ENCODE measurements around the gene ANKRD13D.

The ANKRD13D gene

DNA sequence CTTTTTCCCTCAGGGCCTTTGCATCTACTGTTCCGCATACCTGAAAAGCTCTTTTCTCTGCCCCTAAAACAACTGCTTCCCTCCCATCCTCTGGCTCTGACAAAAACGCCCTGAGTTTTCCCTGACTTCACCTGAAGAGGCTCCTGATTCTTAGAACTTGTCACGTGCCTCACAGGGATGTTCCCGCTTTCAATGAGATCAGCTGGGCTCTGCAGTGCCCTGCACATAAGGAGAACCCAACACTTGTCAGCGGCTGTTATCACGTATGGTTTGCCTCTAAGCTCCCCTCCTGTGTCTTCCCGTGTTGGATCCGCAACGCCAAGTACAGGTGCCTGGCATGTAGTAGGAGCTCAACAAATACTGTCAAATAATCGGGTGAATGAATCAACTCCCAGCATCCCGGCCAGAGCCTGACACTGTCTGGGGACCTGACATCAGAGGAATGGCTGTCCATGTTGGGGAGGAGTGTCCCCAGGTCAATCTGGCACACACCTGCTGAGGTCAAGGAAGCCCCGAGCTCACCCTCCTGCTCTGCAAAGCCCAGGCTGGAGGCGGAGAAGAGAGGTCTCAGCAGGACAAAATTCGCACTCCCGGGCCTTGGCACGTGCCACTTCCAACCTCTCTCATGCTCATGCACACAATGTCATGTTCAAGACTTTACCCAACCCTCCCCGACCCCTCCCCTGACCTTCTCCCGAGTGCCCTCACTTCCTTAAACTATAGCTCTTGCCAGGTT is 27.0 kb upstream of the ANKRD13D start:
- no peak for DNase-seq (ENCODE audit: low read depth in 3 of 3)

- peak in 1 of 3 experiments; percentile 70 for DNase-seq (ENCODE audit: low read depth in 3 of 3)
Measured at GRCh38 chr11:67262731-67263675, 26.1 kb upstream of the ANKRD13D start.

DNA sequence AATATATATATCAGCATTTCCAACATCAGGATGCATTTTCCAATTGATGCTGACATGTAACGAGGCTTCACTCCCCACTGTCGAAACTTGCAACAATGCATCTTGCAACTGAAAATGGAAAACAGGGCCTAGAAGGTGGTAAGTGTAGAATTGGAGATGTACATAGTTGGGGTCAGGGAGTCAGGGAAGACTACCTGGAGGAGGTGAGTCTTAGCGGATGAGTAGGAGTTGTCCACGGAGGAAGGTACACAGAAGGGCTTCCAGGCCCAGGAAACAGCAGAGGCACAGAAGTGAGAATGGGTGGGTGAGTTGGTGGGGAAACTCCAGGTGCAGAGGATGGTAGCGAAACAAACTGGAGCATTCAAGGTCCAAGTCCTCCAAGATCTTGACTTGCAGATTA is 24.8 kb upstream of the ANKRD13D start:
- DNase-seq (ENCODE audit: low read depth in 3 of 3) = no peak

- no peak for DNase-seq (ENCODE audit: low read depth in 3 of 3)
Measured at GRCh38 chr11:67264877-67265632, 24.0 kb upstream of the ANKRD13D start.

GRCh38 chr11:67265633-67266448 is 23.3 kb upstream of the ANKRD13D start:
- peak in 2 of 3 experiments; percentile 64 to 74 for DNase-seq (ENCODE audit: low read depth in 3 of 3)

GRCh38 chr11:67266449-67267187 is 22.5 kb upstream of the ANKRD13D start, which contains the start of gene GRK2:
TSS of gene GRK2 (plus strand) at chr11:67266473. CDS start at chr11:67266700, 227 bp downstream.
- DNase-seq (ENCODE audit: low read depth in 3 of 3) = no peak

DNA sequence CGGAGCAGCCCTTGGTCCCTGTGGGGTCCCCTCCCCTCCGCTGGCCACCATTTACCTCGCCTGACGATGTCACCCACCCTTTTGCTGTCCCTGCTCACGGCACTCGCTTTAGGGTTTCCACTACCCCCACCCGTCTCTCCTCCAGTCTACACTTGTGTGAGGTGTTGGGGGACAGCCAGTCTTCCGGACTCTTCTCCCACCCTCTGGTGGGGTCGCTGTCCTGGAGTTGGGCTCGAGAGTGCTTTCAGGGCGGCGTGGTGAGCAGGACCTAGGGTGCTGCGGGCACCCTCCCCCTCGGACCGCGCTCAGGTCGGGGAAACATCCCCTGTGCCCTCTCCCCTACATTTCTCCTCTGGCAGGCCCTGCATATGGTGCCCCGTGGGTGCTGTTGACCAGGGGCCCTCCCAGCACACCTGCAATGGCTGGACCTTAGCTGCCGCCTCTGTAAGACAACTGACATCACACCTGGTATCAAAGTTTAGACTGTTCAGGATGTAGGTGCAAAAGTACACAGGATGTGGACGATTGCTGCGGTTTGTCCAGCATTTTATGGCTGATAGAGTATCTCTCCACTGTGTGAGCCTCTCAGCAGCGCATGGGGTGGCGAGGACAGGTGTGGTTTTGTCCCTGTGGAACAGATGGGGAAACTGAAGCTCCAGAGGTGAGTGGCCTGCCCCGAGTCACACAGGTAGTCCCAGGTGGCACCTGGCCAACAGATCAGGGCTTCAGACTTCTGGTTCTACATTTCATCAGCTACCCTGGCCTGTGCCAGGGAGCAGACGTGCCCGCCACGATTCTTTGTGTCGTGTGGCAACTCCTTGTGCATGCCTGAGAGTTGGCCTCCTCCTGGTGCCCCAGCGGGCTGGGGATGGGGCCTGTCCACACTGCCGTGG is 21.7 kb upstream of the ANKRD13D start:
- no peak for DNase-seq (ENCODE audit: low read depth in 3 of 3)

- peak in 1 of 3 experiments; percentile 72 for DNase-seq (ENCODE audit: low read depth in 3 of 3)
Measured at GRCh38 chr11:67268081-67268961, 20.8 kb upstream of the ANKRD13D start.

DNA sequence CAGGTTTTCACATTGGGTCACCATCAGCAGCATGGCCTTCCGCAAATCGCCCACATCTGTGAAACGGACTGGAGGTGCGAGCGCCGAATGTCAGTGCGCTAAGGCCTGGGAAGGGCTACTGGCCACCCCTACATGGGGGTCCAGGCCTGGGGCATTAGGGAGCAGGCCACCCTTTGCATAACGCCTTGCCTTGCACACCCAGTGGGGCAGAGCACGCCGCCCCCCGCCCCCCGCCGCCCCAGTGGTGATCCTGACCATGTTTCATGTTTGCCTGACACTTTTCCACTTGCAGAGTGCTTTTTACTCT is 20.2 kb upstream of the ANKRD13D start:
- no peak for DNase-seq (ENCODE audit: low read depth in 3 of 3)

DNA sequence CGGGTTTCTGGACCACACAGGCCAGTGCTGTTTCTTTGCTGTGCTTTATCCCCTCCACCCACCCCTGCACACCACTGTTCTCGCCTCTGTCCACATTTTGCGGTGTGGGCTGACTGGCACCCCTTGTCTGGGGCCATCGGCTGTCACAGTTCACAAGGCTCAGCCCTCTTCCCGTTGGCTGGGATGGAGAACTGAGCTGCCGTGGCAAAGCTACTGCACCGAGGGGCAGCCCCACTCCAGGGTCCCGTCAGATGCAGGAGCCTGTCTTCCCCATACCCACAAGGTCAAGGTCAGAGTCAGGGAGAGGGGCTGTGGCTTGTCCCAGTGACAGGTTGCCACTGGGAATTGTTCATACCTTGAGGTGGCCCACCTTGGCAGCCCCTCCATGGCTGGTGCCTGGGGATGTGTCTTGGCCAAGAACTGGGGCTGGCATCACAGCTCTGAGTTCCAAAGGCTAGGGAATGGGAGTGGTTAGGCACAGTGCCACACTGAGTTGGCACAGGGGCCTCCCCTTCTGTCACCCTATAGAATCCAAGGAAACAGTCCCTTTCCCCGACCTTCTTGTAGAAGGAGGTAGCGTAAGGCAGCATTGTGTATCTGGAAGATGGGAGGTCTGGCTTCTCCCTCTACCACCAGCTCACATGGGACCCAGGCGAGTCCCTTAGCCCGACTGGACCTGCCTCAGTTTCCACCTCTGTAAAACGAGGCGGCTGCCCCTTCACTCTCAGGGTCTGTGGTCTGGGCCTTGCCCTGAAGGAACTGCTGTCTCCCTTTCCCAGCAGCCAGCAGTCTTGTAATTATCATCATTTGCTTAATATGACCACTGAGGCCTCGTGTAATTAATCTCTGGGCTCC is 19.5 kb upstream of the ANKRD13D start:
- no peak for DNase-seq (ENCODE audit: low read depth in 3 of 3)

- DNase-seq (ENCODE audit: low read depth in 3 of 3) = no peak
Measured at GRCh38 chr11:67270256-67271204, 18.6 kb upstream of the ANKRD13D start.

- DNase-seq (ENCODE audit: low read depth in 3 of 3) = no peak
Measured at GRCh38 chr11:67271205-67271540, 17.9 kb upstream of the ANKRD13D start.

- DNase-seq (ENCODE audit: low read depth in 3 of 3) = no peak
Measured at GRCh38 chr11:67271541-67272284, 17.4 kb upstream of the ANKRD13D start.

DNA sequence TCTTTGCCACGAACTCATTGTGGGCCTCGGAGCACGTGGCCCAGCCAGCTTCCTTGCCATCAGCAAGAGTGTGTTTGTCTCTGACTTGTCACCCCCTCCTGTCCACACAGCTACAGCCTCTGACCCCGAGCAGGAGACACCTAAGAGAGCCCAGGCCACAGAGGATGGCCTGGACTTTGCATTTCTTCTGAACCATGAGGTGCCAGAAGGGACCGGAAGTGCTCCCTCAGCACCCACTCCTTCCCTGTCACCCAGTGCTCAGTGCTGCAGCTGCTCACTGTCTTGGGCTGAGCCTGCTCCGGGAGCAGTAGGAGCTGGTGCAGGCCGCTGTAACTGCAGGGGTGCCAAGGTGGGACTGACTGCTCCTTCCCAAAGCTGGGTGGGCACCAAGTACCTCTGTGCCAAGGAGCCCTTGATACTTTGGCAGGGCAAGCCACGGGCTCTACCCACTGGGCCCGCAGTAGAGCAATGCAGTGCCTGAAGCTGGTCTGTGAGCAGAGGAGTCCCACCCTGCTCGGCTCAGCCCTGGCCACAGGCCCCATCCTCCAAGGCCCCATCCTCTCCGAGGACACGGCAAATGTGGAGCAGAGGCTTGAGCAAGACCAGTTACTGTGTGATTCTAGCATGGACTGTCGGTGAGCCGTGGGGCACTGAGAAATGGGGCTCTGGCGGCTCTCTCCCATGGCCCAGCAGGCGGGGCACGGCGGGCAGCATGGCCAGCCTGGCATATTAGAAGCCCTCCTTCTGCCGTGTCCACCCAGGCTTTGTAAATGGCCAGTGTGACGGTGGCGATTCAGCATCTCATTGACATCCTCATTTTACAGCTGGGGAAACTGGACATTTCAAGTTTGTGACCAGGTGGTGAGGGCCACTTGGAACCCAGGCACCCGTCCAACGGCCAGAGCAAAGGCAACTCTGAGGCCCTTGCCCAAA is 16.5 kb upstream of the ANKRD13D start:
- no peak for DNase-seq (ENCODE audit: low read depth in 3 of 3)
